PC-3 (cell line): ENCODE data around the gene IL6ST. TPM values are rescaled to one million over a fixed set of nuclear protein-coding genes. Genes with fewer than 3 reads are reported as not detected.

Experiments used
- ATAC-seq: fragments of 200-7000 bp; cut with Tn5 transposase; 2 replicates; pipeline ENCODE4 v1.9.1; 2020; ENCODE audit warnings: mild to moderate bottlenecking, moderate library complexity
- BruUV-seq: library from RNA; stranded (reverse); fragments of 400-500 nt; replicated peaks from 2 replicates; lab custom pipeline; 2021; lab: Mats Ljungman, UMichigan
- CTCF ChIA-PET: fragments of 300-600 bp; sonication (Branson Sonifier 250); formaldehyde crosslinking; loops from one replicate; lab custom pipeline; 2022; ENCODE audit warnings: antibody characterized with exemption; lab: Charles Lee
- POLR2A ChIA-PET: fragments of 300-600 bp; sonication (Branson Sonifier 250); formaldehyde crosslinking; loops from one replicate; lab custom pipeline; 2022; ENCODE audit warnings: antibody characterized with exemption; ENCODE audit not compliant: unreplicated experiment; lab: Charles Lee
- DNase-seq: peaks from one replicate; pipeline ENCODE4 v3.0.0-alpha.2; 2015
- H2AFZ ChIP-seq: fragments of 300-600 bp; sonication (generic); 2 replicates; pipeline ENCODE4 v1.6.0; 2016; ENCODE audit warnings: antibody characterized with exemption, low read length
- H3F3A ChIP-seq: fragments of 300-600 bp; sonication (generic); one replicate; pipeline ENCODE4 v1.6.0; 2017; ENCODE audit warnings: antibody characterized with exemption, low read length, control low read depth, mild to moderate bottlenecking; ENCODE audit not compliant: unreplicated experiment
- H3K27ac ChIP-seq: fragments of 300-600 bp; sonication (generic); 2 replicates; pipeline ENCODE4 v1.5.1; 2016; ENCODE audit warnings: mild to moderate bottlenecking, low read length
- H3K27me3 ChIP-seq: fragments of 300-600 bp; sonication (generic); 2 replicates; pipeline ENCODE4 v1.6.1; 2016; ENCODE audit warnings: low read length, mixed read lengths
- H3K36me3 ChIP-seq: fragments of 300-600 bp; sonication (generic); 2 replicates; pipeline ENCODE4 v1.6.1; 2016; ENCODE audit warnings: low read depth, mixed run types, low read length, mixed read lengths
- H3K4me1 ChIP-seq: fragments of 300-600 bp; sonication (generic); 2 replicates; pipeline ENCODE4 v1.5.1; 2016; ENCODE audit warnings: low read length; ENCODE audit not compliant: insufficient read depth
- H3K4me2 ChIP-seq: fragments of 300-600 bp; sonication (generic); 2 replicates; pipeline ENCODE4 v1.6.0; 2016; ENCODE audit warnings: low read length
- H3K4me3 ChIP-seq: fragments of 300-600 bp; sonication (generic); 2 replicates; pipeline ENCODE4 v1.5.1; 2016; ENCODE audit warnings: mild to moderate bottlenecking, low read length, mixed read lengths
- H3K79me2 ChIP-seq: fragments of 300-600 bp; sonication (generic); 2 replicates; pipeline ENCODE4 v1.6.1; 2017; ENCODE audit warnings: low read length, mixed read lengths
- H3K9ac ChIP-seq: fragments of 300-600 bp; sonication (generic); 2 replicates; pipeline ENCODE4 v1.6.0; 2016; ENCODE audit warnings: mild to moderate bottlenecking, low read length
- H3K9me2 ChIP-seq: fragments of 300-600 bp; sonication (generic); replicated peaks from 2 replicates; pipeline ENCODE4 v1.6.1; 2016; ENCODE audit warnings: mixed run types, low read length, mixed read lengths
- H3K9me3 ChIP-seq: fragments of 300-600 bp; sonication (generic); 2 replicates; pipeline ENCODE4 v1.6.1; 2016; ENCODE audit warnings: low read length, mixed read lengths
- H4K20me1 ChIP-seq: fragments of 300-600 bp; sonication (generic); 2 replicates; pipeline ENCODE4 v1.6.1; 2016; ENCODE audit warnings: low read length, mixed read lengths
- CTCF ChIP-seq: fragments of 300-600 bp; sonication (generic); conservative IDR thresholded peaks from 2 replicates; pipeline ENCODE4 v1.5.1; 2017; ENCODE audit warnings: antibody characterized with exemption, low read depth, mild to moderate bottlenecking, low read length
- EZH2 ChIP-seq: fragments of 300-600 bp; sonication (generic); IDR thresholded peaks from one replicate; pipeline ENCODE4 v1.6.1; 2017; ENCODE audit warnings: antibody characterized with exemption, mild to moderate bottlenecking, low read length; ENCODE audit not compliant: unreplicated experiment
- EZH2phosphoT487 ChIP-seq: fragments of 300-600 bp; sonication (generic); IDR thresholded peaks from 2 replicates; pipeline ENCODE4 v1.6.1; 2018; ENCODE audit warnings: mild to moderate bottlenecking, antibody characterized with exemption, low read length, borderline replicate concordance
- intact Hi-C: fragments of 100-400 bp; cut with micrococcal nuclease; formaldehyde crosslinking; loops from 2 replicates; pipeline ENCODE4 v1.9.0; 2023
- total RNA-seq: library from RNA; depleted of rRNA; stranded (reverse); fragments of >200 nt; gene quantifications from 2 replicates; pipeline ENCODE4 v1.2.3, GENCODE V29; 2014

The IL6ST gene
- total RNA-seq, 1 experiment from 2014 or later = 28.0 TPM

GRCh38 chr5:55934115-55934613 lies 60.6 kb downstream of the IL6ST start:
- TF ChIP-seq EZH2 (no peak), EZH2phosphoT487 (no peak), CTCF (no peak)
- H3K4me1 ChIP-seq = no peaks in the 10 kb centered on the region
- intact Hi-C loops = no loop called here
- H3K9ac ChIP-seq = no peak overlapping the region
- no peak overlapping the region for H3K4me2 ChIP-seq
- no peak overlapping the region for H3K4me3 ChIP-seq
- H3K9me2 ChIP-seq = no peaks in the 10 kb centered on the region
- H3F3A ChIP-seq = no peaks in the 10 kb centered on the region
- H3K79me2 ChIP-seq = no peaks in the 10 kb centered on the region
- H4K20me1 ChIP-seq = no peaks in the 10 kb centered on the region
- POLR2A ChIA-PET = no interaction called here
- peak; percentile 31 for DNase-seq
- H3K27ac ChIP-seq = no peak overlapping the region
- no peaks in the 10 kb centered on the region for H3K27me3 ChIP-seq
- no peak for ATAC-seq
- H2AFZ ChIP-seq = no peak overlapping the region
- no peaks in the 10 kb centered on the region for H3K36me3 ChIP-seq
- CTCF ChIA-PET = no interaction called here
- TSS peak; percentile 2 for BruUV-seq
- H3K9me3 ChIP-seq = no peaks in the 10 kb centered on the region

DNA sequence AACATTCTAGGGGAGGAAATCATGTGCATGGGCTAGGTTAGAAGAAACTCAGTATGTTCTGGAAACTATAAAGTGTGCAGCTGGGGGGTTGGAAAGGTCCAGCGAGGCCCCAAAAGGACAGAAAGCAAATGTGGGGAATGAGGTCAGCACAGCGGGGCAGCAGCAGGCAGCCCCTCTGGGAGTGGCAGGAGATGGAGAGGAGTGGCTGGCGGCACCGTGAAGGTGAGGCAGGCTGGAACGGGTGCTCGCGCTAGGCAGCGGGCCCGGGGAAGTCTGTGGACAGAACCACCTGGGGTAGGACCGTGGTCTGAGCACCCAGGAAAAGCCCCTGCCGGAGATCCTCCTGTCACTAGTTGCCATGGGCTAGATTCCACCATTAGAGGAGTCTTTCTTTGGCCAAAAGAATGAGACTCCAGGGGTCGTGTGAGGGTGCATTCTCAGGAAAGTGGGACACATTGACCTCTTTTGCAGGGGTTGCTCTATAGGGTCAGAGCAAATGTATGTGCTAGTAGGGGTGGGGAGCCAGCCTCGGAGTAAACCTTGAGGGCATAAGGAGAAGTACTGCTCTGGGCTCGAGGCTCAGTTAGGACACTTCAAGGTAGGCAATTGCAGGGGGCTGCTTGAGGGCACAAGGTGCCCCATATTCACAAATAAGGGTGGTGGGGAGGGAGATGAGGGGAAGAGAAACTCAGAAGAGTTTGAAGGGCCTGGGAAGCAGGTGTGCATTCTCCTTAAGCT lies 61.2 kb downstream of the IL6ST start:
- TF ChIP-seq EZH2phosphoT487 (no peak), EZH2 (no peak), CTCF (no peak)
- Histone ChIP-seq H4K20me1 (no peaks in the 10 kb centered on the region), H3K9me2 (no peaks in the 10 kb centered on the region), H3K9ac (no peak overlapping the region), H3K4me3 (no peak overlapping the region), H2AFZ (no peak overlapping the region), H3K9me3 (no peaks in the 10 kb centered on the region), H3K4me2 (no peak overlapping the region), H3K27ac (no peak overlapping the region), H3K4me1 (no peaks in the 10 kb centered on the region), H3K36me3 (no peaks in the 10 kb centered on the region), H3F3A (no peaks in the 10 kb centered on the region), H3K27me3 (no peaks in the 10 kb centered on the region), H3K79me2 (no peaks in the 10 kb centered on the region)
- ATAC-seq (no peak), DNase-seq (no peak)
- POLR2A ChIA-PET = no interaction called here
- intact Hi-C loops = no loop called here
- no TSS peak for BruUV-seq
- CTCF ChIA-PET = no interaction called here

DNA sequence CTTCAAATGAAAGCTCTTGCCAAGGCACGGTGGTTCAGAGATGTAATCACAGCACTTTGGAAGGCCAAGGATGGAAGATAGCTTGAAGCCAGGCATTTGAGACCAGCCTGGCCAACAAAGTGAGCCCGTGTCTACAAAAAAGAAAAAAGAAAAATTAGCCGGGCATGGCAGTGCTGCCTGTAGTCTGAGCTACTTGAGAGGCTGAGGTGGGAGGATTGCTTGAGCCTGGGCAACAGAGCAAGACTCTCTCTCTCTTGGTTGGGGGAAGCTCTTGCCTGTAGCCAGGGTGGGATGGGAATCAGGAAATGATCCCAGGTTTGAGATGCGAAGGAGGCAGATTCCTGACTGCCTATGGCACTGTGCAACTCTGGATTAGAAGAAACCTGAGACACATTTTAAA lies 62.1 kb downstream of the IL6ST start:
- no peak for TF ChIP-seq EZH2
- H3K9me3 ChIP-seq = no peaks in the 10 kb centered on the region
- no peak overlapping the region for H3K4me3 ChIP-seq
- H3F3A ChIP-seq = no peaks in the 10 kb centered on the region
- no peak for DNase-seq
- intact Hi-C loops = no loop called here
- POLR2A ChIA-PET = no interaction called here
- ATAC-seq = no peak
- H4K20me1 ChIP-seq = no peaks in the 10 kb centered on the region
- no peaks in the 10 kb centered on the region for H3K27me3 ChIP-seq
- H3K27ac ChIP-seq = no peak overlapping the region
- no peak overlapping the region for H3K9ac ChIP-seq
- BruUV-seq = no TSS peak
- no peaks in the 10 kb centered on the region for H3K36me3 ChIP-seq
- no peaks in the 10 kb centered on the region for H3K79me2 ChIP-seq
- H3K9me2 ChIP-seq = no peaks in the 10 kb centered on the region
- H3K4me1 ChIP-seq = no peaks in the 10 kb centered on the region
- H2AFZ ChIP-seq = no peak overlapping the region
- CTCF ChIA-PET = no interaction called here
- H3K4me2 ChIP-seq = no peak overlapping the region
